Retinal pigment epithelial cell (primary cell): ENCODE data around the gene PMM2.

Source experiments
- DNase-seq: peaks from one replicate; pipeline ENCODE4 v3.0.0-alpha.2; 2010; ENCODE audit warnings: low read depth
- H3K4me3 ChIP-seq: 2 replicates; pipeline ENCODE4 v1.5.1; 2011; ENCODE audit warnings: mild to moderate bottlenecking, low read length, control low read depth, moderate library complexity
- TF ChIP-seq, protein P1 (sequence below): conservative IDR thresholded peaks from 2 replicates; pipeline ENCODE4 v1.5.1; 2011; ENCODE audit warnings: low read depth, low read length, control low read depth, inconsistent platforms

The PMM2 gene

DNA sequence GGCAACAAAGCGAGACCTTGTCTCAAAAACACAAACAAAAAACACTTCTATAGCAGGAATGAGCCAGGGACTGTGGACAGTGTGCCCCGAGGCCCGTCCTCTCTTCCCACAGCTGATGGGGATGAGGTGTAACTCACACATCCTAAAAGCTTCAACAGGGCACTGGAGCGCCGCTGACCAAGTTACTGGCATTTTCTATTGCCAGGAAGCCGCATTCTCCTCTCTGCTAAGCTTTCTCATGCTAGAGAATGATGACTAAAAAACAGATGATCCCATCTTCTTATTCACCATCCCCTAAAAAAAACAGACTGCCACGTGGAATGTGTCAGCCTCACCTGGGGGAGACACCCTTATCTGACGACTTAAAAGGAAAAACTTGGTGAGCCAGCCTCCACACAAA lies 54.9 kb downstream of the PMM2 start:
- DNase-seq, result no peak
- no peak overlapping the region for H3K4me3 ChIP-seq

DNA sequence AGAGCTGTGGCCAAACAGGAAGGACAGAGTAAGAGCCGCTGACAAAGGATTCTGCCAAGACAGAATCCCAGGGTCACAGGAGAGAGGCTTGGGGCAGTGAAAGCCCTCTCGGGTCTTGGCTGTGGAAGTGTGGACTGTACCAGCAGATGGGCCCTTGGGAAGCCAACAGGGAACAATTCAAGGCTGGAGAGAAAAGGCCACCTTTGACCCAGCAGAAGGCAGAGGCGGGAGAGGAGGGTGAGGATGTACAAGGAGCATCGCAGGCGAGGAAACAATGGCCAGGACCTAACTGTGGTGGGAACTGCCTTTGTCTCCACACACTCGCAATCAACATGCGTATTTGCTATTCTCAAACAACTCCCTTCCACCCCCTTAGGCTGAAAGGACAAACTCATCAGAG lies 55.5 kb downstream of the PMM2 start:
- no peak for DNase-seq
- no peak overlapping the region for H3K4me3 ChIP-seq
- TF ChIP-seq, protein P1, sequence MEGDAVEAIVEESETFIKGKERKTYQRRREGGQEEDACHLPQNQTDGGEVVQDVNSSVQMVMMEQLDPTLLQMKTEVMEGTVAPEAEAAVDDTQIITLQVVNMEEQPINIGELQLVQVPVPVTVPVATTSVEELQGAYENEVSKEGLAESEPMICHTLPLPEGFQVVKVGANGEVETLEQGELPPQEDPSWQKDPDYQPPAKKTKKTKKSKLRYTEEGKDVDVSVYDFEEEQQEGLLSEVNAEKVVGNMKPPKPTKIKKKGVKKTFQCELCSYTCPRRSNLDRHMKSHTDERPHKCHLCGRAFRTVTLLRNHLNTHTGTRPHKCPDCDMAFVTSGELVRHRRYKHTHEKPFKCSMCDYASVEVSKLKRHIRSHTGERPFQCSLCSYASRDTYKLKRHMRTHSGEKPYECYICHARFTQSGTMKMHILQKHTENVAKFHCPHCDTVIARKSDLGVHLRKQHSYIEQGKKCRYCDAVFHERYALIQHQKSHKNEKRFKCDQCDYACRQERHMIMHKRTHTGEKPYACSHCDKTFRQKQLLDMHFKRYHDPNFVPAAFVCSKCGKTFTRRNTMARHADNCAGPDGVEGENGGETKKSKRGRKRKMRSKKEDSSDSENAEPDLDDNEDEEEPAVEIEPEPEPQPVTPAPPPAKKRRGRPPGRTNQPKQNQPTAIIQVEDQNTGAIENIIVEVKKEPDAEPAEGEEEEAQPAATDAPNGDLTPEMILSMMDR, result no peak

More for the DNA sequence above, 54.9 kb downstream of the PMM2 start:
- TF ChIP-seq, protein P1, result no peak

DNA sequence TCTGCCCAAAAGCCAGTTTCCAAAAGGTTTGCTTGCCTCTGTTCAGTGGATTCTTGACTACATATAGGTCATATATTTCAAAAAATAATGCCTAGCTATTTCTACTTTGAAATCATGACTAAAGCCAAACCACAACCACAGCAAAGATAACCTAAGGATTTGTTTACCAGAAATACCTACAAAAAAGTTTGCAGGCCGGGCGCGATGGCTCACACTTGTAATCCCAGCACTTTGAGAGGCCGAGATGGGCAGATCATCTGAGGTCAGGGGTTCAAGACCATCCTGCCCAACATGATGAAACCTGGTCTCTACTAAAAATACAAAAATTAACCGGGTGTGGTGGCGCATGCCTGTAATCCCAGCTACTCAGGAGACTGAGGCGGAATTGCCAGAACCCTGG lies 56.0 kb downstream of the PMM2 start:
- no peak for DNase-seq
- TF ChIP-seq, protein P1, result no peak
- H3K4me3 ChIP-seq, result no peak overlapping the region

DNA sequence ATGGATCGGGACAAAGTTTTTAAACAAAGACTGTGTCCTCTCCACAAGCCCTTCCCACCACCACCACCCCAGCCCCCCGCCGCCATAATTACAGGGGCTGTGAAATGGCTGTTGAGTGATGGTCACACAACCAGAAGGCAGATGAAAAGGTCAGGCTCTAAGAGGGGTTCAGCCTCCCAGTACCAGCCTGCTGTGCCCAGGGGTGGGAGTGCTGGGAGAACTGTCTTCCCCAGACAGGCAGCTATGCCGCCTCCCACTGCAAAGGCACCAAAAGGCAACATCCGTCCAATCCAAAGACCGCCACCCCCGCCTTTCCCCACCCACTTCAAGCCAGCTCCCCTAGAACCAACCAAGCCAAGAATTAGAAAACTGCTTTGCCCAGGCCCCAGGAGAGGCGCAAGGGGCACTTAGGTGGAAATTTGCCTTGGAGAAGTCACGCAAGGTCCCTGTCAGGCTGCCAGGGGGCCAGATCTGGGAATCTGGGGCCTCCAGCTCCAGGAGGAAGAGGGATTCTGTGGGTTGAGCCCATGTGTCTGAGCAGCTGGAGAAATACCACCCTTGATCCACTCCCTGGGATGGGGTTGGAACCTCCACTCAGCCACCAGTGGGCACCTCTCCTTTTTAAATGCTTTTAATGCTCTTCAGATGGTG lies 56.8 kb downstream of the PMM2 start:
- H3K4me3 ChIP-seq, result no peak overlapping the region
- no peak for DNase-seq
- TF ChIP-seq, protein P1, result no peak

DNA sequence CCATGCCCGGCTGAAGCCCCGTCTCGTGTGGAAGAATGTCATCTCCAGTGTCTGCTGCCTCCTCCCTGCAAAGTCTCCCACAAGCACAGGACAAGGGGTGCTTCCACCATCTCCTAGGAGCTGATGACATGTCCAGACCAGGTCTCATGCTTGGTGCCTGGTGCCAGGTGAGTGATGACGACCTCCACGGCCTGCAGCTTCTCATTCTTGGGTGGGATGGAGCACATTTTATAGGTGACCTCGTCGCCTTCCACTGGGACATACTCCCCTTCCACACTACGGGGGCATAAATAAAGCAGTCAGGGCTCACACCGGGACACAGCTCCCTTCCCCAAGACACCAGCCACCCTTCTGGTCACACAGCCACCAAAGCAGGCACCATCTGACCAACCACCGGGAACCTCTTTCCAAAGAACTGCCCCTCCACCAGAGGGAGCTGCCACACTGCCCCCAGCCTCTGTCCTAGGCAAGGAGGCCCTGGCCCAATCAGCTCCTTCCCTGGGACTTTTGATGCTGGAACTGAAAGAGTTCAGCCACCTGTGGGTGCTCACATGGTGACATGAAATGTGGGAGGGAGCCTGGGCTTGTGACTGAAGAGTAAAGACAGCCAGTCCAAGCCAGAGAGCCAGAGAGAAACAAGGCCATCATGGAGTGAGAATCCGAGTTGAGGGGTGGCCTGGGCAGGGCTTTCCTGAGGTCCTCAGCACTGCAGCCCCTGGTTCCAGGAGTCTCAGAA lies 57.6 kb downstream of the PMM2 start:
- TF ChIP-seq, protein P1, result peak; percentile 28
- no peak for DNase-seq
- no peak overlapping the region for H3K4me3 ChIP-seq

DNA sequence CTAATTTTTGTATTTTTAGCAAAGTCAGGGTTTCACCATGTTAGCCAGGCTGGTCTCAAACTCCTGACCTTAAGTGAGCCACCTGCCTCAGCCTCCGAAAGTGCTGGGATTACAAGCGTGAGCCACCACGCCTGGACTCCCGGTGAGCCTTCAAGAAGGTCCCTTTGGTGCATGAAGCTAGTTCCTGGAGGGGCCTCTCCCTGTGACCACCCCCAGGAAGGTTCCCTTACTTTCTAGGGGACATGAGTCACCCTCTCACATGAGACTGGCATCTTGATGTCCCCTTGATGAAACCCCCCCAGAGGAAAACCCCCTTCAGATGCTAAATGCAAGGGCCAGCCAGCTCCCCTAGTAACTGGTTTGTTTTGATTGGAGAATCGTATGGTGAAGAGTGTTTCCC lies 58.3 kb downstream of the PMM2 start:
- H3K4me3 ChIP-seq, result no peak overlapping the region
- no peak for DNase-seq
- TF ChIP-seq, protein P1, result no peak
